Measurements from ENCODE around the gene ABLIM2. TPM values are rescaled to one million over a fixed set of nuclear protein-coding genes. Genes with fewer than 3 reads are reported as not detected.

ABLIM2 gene
- total RNA-seq, 2 experiments from 2014 or later: 0.32 to 0.54 TPM

- intact Hi-C loops (cut with micrococcal nuclease): no loop called here
- Mint-ChIP-seq H3K27ac (no peak overlapping the region), H3K27me3 (peaks cover 11% of the 10 kb centered on the region), H3K4me3 (no peak overlapping the region), H3K9me3 (peaks cover 7% of the 10 kb centered on the region), H3K36me3 (ENCODE audit: low read depth) (no peaks in the 10 kb centered on the region), H3K4me1 (ENCODE audit: low read depth) (peaks cover 25% of the 10 kb centered on the region)
- DNase-seq (no peak), ATAC-seq (no peak)
- CTCF ChIA-PET: no interaction called here
- TF ChIP-seq CTCF (IDR thresholded peaks at IDR 0.05): no peak
- POLR2A ChIA-PET: no interaction called here
Measured at GRCh38 chr4:7956270-7956808, 202.3 kb downstream of the ABLIM2 start.

GRCh38 chr4:7955393-7955792 lies 203.2 kb downstream of the ABLIM2 start:
- Mint-ChIP-seq H3K9me3 (peaks cover 9% of the 10 kb centered on the region), H3K27ac (no peak overlapping the region), H3K4me1 (ENCODE audit: low read depth) (peaks cover 15% of the 10 kb centered on the region), H3K4me3 (no peak overlapping the region), H3K36me3 (ENCODE audit: low read depth) (no peaks in the 10 kb centered on the region), H3K27me3 (peaks cover 8% of the 10 kb centered on the region)
- DNase-seq (no peak), ATAC-seq (no peak)
- intact Hi-C loops (cut with micrococcal nuclease): no loop called here
- CTCF ChIA-PET: no interaction called here
- TF ChIP-seq CTCF (IDR thresholded peaks at IDR 0.05): no peak
- POLR2A ChIA-PET: no interaction called here

GRCh38 chr4:7952615-7953014 lies 206.0 kb downstream of the ABLIM2 start:
- DNase-seq: no peak
- POLR2A ChIA-PET: interaction anchor here (0.9 to 1.3 kb wide), 2 partner anchors 11 to 12 kb away, joined by 3 to 8 read pairs; partner anchors contain the start of gene AFAP1
- CTCF ChIA-PET: interaction anchor here (1.1 kb wide), 1 partner anchor 34 kb away, joined by 3 read pairs; no protein-coding TSS in a partner anchor
- Mint-ChIP-seq H3K4me3 (no peak overlapping the region), H3K27me3 (peaks cover 8% of the 10 kb centered on the region), H3K27ac (no peak overlapping the region), H3K9me3 (peaks cover 9% of the 10 kb centered on the region), H3K36me3 (ENCODE audit: low read depth) (no peaks in the 10 kb centered on the region), H3K4me1 (ENCODE audit: low read depth) (peaks cover 14% of the 10 kb centered on the region)
- no peak for ATAC-seq
- TF ChIP-seq CTCF (IDR thresholded peaks at IDR 0.05): no peak
- intact Hi-C loops (cut with micrococcal nuclease): no loop called here

- DNase-seq (no peak), ATAC-seq (no peak)
- Mint-ChIP-seq H3K27me3 (peaks cover 4% of the 10 kb centered on the region), H3K9me3 (peaks cover 9% of the 10 kb centered on the region), H3K27ac (no peak overlapping the region), H3K4me3 (no peak overlapping the region), H3K4me1 (ENCODE audit: low read depth) (peaks cover 14% of the 10 kb centered on the region), H3K36me3 (ENCODE audit: low read depth) (no peaks in the 10 kb centered on the region)
- intact Hi-C loops (cut with micrococcal nuclease): no loop called here
- POLR2A ChIA-PET: interaction anchor here (1.0 to 3.2 kb wide), 2 partner anchors 12 to 74 kb away, joined by 4 to 12 read pairs; partner anchors contain the start of gene AFAP1
- CTCF ChIA-PET: interaction anchor here (2.7 kb wide), 1 partner anchor 12 kb away, joined by 12 read pairs; the partner anchor contains the start of gene AFAP1
- TF ChIP-seq CTCF (IDR thresholded peaks at IDR 0.05): no peak
Measured at GRCh38 chr4:7950301-7951092, 208.1 kb downstream of the ABLIM2 start.

- no peak overlapping the region for H3K4me3 Mint-ChIP-seq
- intact Hi-C loops (cut with micrococcal nuclease): no loop called here
Measured at GRCh38 chr4:7949759-7950158, 208.9 kb downstream of the ABLIM2 start.

More at GRCh38 chr4:7949759-7950158, 208.9 kb downstream of the ABLIM2 start:
- peaks cover 9% of the 10 kb centered on the region for H3K9me3 Mint-ChIP-seq
- DNase-seq: no peak
- H3K27me3 Mint-ChIP-seq: peaks cover 4% of the 10 kb centered on the region
- no peak overlapping the region for H3K27ac Mint-ChIP-seq
- H3K4me1 Mint-ChIP-seq (ENCODE audit: low read depth): peaks cover 14% of the 10 kb centered on the region
- TF ChIP-seq CTCF (IDR thresholded peaks at IDR 0.05): no peak
- CTCF ChIA-PET: interaction anchor here (2.7 kb wide), 1 partner anchor 11 kb away, joined by 12 read pairs; the partner anchor contains the start of gene AFAP1
- POLR2A ChIA-PET: interaction anchor here (3.2 kb wide), 1 partner anchor 11 kb away, joined by 12 read pairs; the partner anchor contains the start of gene AFAP1
- ATAC-seq: no peak
- no peaks in the 10 kb centered on the region for H3K36me3 Mint-ChIP-seq (ENCODE audit: low read depth)

All from activated CD8-positive, alpha-beta T cell treated with anti-CD3 and anti-CD28 coated beads for 36 hours (primary cell).